Measurements from ENCODE around the gene USP22.
"Not testable (repeated sequence)": the region's sequence is repeated elsewhere in the genome, so short reads cannot be mapped to it uniquely, and the experiment has no call there.

Gene USP22

DNA sequence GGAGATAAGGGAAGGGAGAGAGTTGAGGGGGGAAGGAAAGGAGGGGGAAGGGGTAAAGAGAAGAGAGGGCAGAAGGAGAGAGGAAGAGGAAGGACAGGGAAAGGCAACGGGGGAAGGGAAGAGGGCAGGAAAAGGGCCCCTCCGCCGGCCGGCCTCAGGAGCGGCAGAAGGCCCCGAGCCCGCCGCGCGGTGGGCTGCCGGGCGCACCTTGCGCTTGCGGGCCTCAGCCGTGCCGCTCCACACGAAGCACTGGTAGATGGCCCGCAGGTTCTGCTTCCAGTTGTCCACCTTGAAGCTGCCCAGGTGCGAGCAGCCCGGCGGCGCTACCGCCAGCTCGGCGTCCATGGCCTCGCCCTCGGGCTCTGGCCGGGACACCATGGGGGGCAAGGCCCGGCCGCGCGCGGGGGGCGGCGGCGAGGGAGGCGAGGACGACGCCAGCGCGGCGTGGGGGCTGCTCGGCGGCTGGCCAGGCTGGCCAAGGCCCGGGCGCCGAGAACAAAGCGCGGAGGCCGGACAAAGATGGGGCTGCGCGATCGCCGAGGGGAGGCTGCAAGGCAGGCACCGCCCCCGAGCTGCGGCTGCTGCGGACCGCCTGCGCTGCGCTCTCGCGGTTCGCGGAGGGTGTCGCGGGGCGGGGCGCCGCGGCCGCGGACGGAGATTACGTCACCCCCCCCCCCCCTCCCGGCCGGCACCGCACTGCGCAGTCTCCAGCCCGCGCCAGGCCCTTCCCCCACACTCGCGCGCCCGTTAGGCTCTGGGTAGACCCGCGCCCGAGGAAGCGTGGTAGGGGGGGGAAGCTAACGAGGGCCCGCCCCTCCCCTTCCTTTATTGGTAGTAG is at the start of gene USP22:
USP22 (minus strand) TSS at position 554 of the 838 bp plus-strand sequence; CDS start at position 378, 176 bp downstream.
- no peak for DNase-seq

DNA sequence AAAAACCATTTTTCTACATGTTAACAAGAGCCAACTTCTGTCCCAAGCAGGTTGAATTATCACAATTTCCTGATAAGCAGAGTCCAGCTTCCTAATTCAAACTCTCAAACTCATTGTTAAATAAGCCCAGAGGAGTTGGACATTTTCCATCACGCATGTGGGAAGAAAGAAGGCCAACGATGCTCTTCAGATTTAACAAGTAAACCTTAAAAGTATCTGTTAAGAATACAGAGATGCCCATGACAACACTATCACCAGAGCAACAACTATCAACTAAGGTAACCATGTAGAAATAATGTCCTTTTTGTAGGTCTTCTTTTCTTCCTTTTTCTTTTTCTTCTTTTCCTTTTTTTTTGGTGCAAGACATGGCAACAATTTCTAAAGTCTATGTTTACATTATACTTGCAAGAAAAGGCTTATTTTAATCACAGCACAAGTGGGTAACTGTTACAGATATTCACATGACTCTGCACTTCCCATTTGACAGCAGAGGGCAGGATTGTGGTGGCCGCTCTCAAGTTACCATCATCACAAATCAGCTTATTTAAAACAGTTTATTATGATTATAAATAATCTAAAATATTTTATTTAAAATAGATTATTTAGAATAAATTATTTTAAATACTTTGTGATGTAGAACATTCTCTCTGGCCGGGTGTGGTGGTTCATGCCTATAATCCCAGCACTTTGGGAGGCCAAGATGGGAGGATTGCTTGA is 48.2 kb upstream of the USP22 start:
- DNase-seq: no peak

DNA sequence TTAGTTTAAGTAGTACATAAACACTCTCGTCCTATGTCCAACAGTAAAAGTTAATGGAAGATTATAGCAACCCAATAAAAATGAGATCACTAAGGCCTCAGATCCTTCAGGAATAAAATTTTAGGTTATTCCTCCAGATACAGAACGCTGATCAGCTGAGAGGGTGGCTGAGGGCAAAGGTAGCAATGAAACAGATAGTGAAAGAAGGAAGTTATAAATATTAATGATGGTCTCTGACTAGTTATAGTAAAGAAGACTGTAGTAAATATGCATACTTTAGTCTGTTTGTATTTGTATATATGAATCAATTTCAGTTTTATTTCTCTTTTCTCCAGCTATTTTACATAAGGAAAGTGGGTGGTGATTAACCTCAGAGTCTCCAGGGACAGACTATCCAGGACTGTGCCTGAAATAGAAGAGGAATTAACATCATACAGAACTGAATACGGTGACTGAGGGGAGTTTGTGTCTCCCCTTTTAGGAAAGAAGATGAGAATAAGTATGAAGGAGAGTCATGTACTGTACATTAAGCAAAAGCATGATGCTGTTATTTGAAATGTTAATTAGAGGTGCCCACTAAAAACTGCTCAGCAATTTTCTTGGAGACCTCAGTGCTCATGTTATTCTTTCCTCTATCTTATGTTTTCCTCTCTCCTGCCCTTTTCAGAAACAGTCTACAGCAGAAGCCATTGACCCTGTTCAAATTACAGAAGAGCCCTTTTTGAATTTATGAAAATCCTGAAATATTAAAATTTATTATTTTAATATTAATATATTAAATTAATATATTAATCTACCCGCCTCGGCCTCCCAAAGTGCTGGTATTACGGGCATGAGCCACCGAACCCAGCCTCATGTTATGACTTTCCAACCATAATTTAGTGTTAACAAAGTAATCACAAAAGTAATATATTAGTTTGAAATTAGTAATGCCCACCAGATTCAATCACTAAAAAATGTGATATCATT is 47.4 kb upstream of the USP22 start:
- no peak for DNase-seq

DNA sequence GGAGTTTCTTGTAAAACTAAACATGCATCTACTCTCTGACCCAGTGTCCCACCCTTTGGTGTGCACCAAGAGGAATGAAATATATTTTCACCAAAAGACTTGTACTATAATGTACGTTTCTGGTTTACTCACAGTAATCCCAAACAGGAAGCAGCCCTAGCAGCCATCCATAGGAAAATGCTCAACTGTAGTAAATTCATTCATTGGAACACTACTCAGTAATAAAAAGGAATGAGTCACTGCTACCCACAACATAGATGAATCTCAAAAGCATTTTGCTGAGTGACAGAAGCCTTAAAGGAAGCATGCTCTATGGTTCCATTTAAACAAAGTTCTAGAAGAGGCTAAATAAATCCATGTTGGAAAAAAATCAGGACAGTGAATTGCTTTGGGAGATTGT is 46.3 kb upstream of the USP22 start:
- no peak for DNase-seq

DNA sequence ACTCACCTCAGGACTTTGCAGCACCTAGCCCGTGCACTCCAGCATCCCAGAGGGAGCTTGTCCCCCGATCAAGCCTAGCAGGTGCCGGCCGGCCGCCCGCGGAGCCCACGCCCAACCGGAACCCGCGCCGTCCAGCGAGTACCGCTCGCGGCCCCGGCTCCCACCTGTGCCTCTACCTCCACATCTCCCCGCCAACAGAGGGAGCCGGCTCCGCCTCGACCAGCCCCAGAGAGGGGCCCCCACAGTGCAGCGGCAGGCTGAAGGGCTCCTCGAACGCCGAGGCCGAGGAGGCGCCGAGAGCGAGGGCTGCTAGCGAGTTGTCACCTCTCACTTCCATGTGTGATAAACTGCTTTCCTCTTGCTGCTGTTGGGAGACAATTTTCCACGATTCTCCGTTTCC is 42.9 kb upstream of the USP22 start:
- DNase-seq: no peak

DNA sequence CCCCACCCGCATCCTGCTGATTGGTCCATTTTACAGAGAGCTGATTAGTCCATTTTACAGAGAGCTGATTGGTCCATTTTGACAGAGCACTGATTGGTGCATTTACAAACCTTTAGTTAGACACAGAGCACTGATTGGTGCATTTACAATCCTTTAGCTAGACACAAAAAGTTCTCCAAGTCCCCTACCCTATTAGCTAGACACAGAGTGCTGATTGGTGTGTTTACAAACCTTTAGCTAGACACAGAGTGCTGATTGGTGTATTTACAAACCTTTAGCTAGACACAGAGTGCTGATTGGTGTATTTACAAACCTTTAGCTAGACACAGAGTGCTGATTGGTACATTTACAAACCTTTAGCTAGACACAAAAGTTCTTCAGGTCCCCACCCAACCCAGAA is 42.5 kb upstream of the USP22 start:
- DNase-seq: not testable (repeated sequence)

DNA sequence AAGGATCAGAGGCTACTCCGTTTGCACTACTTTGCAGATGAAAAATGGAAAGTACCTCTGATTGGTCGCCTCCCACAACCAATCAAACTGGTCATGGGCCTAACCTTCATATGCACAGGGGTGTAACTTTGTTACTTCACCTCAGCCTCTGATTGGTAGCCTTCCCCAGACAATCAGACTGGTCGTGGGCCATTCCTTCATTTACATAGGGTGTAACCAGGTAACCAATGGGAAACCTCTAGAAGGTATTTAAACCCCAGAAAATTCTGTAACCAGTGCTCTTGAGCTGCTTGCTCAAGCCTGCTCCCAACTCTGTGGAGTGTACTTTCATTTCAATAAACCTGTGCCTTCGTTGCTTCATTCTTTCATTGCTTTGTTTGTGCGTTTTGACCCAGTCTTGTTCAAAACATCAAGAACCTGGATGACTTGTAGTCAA is 39.2 kb upstream of the USP22 start:
- DNase-seq: no peak

DNA sequence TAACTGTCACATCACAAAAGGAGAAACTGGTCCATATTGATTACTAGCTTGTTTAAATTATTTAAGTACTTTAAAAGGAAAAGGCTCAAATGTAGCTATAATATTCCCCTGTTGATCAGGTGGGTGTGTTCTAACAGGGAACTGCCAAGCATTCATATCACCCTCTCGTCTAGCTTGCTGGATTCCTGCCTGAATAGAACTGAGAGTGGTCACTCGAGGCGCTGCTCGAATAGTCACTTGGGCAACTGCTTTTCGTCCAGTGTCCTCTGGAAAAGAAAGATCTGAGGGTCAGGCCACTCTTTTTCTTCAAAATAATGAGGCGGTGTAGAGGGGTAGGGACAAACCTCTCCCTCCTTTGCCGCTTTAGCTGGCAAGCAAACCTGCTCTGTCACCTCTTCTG is 36.4 kb upstream of the USP22 start:
- no peak for DNase-seq

DNA sequence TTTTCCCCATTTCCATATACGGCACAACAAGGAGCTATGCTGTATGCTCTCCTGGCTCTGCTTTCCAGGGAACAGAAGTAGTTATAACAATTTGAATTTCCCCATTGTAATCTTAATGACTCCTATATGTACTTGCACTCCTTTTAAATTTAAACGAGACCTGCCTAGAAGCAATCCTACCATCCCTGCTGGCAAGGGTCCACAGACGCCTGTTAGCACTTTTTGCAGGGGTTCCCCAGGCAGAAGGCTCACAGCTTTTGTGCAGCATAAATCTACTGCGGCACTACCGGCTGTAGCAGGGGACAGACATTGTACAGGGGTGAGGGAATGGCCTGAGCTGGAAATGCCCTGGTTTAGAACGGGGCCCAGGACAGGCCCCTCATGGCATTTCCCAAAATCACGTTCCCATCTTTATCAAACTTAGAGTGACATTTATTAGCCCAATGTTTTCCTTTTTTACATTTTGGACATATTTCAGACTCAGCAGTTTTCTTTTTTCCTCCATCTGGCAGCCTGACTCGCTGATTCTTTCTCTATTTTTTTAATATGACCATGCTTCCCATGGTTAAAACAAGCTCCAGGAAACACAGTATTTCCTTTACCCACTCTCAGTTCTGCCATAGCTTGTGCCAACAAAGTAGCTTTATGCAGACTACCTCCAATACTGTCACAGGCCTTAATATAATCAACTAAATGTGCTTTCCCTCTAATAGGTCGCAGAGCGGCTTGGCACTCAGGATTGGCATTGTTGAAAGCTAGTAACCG is 35.4 kb upstream of the USP22 start:
- DNase-seq: no peak

DNA sequence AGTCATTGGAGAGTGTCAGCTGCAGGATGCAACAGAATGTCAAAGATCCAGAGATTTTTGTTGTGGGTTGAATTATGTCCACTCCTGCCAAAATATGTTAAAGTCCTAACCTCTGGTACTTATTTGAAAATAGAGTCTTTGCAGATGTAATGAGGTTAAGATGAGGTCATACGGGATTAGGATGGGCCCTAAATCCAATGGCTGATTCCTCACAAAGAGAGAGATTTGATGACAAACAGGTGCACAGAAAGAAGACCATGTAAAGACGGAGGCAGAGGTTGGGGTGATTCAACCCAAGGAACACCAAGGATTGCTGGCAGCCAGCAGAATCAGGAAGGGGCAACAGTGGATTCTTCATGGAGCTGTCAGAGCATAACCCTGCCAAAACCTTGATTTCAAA is 34.5 kb upstream of the USP22 start:
- DNase-seq: no peak

DNA sequence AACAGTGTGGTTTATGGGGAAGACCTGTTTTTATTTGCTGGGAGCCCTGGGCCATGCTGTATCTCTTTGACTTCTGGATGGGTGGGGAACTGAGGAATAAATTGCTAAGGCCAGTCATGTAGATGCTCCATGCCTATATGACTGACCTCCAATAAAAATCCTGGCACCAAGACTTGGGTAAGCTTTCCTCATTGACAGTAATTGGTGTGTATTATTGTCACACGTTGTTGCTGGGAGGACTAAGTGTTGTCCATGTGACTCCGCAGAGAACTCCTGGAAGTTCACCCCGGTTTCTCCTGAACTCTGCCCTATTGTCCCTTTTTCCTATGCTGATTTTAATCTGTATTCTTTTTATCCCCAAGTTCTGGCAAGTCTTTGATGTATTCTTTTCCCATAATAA is 33.4 kb upstream of the USP22 start:
- no peak for DNase-seq

DNA sequence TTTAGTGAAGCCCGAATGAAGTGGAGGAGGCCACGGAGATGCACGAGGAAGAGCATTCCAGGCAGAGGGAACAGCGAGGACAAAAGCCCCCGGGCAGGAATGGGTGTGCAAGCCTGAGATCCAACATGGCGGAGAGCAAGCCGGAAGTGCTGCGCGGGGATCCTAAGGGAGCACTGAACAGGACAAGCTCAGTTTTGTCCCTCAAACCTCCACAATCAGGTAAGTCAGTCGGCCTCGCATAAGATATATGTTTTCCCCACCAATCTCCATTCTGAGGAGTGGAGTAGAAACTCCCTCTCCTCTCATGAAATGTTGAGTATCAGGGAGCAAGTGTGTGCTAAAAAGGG is 32.9 kb upstream of the USP22 start:
- DNase-seq: no peak

DNA sequence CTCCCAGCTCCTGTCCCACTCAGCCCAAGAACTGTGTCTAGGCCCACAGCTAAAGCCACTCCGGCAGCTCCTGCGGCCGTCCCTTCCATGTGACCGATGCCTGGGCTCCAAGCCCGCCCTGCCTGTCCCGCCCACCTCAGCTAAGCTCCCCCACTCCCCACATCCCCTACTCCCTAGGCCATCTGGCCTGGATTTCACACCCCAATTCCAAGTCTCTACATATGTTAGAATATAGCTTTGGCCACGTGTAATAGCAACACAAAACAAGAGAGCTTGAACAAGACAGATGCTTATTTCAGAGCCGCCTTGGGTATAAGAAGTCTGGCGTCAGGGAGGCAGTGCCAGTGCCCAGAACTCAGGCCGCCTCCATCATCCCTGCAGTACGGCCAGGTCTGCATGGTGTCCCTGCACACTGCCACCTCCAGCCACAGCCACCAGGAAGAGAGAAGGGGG is 30.0 kb upstream of the USP22 start:
- no peak for DNase-seq

DNA sequence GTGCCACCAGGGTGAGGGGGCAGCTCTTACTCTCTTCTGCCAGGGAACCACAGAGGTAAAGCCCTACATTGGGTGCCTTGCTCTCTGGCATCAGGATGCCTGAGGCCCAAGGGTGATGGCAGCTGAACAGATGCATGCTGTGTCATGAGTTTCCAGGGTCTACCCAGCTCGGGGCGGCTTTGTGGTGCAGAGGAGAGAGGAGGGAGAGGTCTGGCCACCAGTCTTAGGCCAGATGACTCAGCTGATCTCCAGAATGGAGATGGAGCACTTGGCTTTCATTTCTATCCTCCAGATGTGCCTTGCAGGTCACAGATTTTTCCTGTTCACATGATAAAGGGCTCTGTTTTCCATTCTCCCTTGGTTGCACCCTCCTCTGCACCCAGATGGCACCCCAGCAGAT is 23.6 kb upstream of the USP22 start:
- no peak for DNase-seq

DNA sequence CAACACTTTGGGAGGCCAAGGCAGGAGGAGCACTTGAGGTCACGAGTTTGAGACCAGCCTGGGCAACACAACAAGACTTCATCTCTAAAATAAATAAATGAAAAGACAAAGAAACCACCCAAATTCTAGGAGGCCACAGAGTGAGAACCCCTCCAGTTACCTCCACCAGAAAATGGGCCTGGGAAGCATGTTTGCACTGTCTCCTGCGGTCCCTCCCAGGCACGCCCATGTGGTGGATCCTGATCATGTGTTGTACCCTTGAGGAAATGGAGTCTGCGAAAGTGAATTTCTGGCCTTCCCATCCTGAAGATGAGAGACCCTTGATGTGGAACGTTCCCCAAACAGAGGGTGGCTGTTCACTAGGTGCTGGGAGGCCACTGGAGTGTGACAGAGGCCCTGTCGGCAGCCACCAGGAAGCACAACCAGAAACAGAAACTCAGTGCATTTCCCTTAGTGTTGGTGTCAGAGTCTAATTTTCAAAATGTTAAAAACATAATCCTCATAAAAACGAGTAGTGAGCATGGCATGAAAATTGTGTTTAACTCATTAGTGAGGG is 19.2 kb upstream of the USP22 start:
- no peak for DNase-seq

DNA sequence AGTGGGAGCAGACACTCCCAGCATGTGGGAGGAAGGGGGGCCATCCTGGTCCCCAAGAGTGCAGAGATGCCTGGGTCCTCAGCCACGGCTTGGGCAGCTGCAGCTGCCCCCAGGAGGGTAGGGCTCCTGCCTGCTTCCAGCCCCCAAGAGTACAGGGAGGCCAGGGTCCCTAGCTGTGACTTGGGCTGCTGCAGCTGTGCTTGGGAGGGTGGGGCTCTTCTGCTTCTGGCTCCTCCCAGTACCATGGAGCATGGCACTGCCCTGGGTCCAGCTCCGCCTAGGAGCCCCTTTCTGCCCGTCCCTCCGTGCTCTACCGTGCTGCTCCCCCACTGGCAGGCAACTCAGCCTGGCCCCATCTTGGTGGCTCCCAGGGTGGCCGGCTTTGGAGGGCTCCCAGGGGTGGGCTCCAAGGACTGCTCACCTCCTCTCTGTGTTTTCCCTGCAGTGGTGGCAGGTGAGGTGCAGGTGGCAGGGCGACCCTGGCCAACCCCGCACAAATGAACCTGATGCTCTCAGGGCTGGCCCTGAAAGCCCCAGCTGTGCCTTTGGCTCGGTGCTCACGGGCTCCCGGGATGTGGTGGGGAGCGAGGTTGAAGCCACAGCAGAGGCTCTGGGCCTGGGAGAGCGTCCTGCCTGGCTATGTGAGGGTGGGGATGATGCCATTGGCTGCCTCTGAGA is 18.5 kb upstream of the USP22 start:
- no peak for DNase-seq

DNA sequence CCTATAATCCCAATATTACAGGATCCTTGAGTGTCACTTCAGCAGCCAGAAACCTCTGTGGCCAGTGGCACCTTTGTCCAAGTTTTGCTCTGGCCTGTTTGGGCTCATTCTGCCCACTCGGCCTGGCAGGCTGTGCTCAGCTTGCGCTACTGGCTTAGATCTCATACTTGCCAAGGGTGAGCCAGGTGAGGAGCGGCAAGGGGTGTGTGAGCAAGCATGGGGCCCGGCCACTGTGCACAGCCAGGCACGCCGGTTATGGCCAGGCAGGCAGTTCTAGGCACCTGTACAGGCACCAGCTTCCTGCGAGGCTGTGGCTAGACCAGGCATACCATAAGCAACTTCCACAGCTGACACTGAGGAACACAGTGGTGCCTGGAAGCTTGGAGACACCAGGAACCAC is 16.9 kb upstream of the USP22 start:
- DNase-seq: no peak

DNA sequence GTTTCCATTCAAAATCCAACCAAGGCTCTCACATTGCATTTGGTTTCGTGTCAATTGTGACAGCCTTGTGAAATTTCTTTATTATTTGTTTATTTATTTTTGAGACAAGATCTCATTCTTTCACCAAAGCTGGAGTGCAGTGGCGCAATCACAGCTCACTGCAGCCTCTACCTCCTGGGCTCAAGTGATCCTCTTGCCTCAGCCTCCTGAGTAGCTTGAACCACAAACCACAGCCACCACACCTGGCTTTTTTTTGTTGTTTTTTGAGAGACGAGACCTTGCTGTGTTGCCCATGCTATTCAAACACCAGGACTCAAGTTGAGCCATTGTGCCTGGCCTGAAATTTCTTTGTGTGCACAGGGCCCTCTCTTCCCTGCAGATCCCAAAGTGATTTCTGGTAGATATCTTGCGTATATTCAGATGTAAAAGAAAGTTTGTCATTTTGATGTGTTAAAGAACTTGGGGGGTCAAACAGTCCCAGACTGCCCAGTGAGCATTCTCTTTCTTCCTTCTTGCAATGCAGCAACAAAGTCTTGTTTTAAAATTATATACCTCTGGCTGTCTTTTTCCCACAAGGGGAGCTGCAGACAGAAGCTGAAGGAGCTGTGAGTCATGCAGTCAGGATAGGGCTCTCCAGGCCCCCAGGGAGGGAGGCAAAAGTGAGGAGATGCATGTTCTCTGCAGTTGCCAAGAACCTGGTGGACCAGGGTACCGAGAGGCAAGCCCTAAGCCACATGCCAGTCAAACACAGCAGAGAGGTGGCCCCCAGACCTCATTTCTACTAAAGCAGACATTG is 15.5 kb upstream of the USP22 start:
- DNase-seq: no peak

DNA sequence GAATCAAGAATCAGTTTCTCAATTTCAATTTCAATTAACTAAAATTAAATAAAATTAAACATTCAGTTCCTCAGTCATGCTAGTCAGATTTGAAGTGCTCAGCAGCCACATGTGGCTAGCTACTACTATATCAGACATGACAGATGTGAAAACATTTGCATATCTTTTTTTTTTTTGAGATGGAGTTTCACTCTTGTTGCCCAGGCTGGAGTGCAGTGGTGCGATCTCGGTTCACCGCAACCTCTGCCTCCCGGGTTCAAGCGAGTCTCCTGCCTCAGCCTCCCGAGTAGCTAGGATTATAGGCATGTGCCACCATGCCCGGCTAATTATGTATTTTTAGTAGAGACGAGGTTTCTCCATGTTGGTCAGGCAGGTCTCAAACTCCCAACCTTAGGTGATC is 10.2 kb upstream of the USP22 start:
- not testable (repeated sequence) for DNase-seq

DNA sequence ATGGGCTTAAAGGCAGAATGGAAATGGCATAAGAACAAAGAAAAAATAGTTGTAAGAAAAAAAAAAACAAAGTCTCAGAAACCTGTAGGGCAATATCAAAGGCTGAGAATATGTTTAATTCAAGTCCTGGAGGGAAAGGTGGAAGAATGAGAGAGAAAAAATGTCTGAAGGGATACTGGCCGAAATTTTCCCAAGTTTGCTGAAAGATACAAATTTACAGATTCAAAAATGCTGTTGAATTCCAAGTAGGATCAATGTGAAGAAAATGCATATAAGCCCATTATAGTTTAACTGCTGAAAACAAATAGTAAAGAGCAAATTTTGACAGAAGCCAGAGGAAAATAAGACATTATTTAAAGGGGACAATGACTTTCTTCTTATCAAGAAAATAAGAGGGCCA is 6.6 kb upstream of the USP22 start:
- no peak for DNase-seq

DNA sequence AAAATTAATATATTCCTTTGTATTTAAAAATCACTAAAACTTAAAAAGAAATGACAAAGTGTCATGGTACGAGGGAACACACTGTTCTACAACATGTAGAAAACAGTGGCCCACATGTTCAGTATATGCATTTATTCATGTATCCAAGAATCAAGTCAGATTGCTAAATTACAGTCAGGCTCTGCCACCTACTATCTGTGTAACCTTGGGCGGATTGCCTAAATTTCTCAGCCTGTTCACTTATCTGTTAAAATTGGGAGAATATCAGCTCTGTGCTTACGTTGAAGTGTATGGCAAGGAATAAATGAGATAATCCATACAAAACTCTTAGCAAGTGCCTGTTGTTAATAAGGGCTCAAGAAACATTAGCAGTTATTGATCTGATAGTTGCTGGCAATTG is 3.4 kb upstream of the USP22 start:
- no peak for DNase-seq
